Activated CD4-positive, alpha-beta memory T cell treated with anti-CD3 and anti-CD28 coated beads, Interleukin-2, amount 10 ng/mL, durations not matched to agents 7 days and 5 days (primary cell): ENCODE data around the gene ABI1. TPM values are rescaled to one million over a fixed set of nuclear protein-coding genes. Genes with fewer than 3 reads are reported as not detected.
"Not testable (repeated sequence)": the region's sequence is repeated elsewhere in the genome, so short reads cannot be mapped to it uniquely, and the experiment has no call there.

Experiments
- CTCF ChIA-PET: fragments of 350-600 bp; sonication (Branson Sonifier 250); formaldehyde crosslinking; loops from one replicate; lab custom pipeline; 2021; ENCODE audit warnings: antibody characterized with exemption, inconsistent platforms; lab: Charles Lee
- POLR2A ChIA-PET: fragments of 350-600 bp; sonication (Branson Sonifier 250); formaldehyde crosslinking; loops from one replicate; lab custom pipeline; 2021; ENCODE audit warnings: antibody characterized with exemption; lab: Charles Lee
- DNase-seq: peaks from one replicate; pipeline ENCODE4 v3.0.0-alpha.2; 2020
- H3K27ac Mint-ChIP-seq: one replicate; pipeline ENCODE4 v1.8.0; 2021; ENCODE audit warnings: mild to moderate bottlenecking, mixed read lengths
- H3K27me3 Mint-ChIP-seq: one replicate; pipeline ENCODE4 v1.8.0; 2021; ENCODE audit warnings: mixed read lengths
- H3K36me3 Mint-ChIP-seq: one replicate; pipeline ENCODE4 v1.8.0; 2021; ENCODE audit warnings: low read depth, mixed read lengths
- H3K4me1 Mint-ChIP-seq: one replicate; pipeline ENCODE4 v1.8.0; 2021; ENCODE audit warnings: mixed read lengths
- H3K4me3 Mint-ChIP-seq: one replicate; pipeline ENCODE4 v1.8.0; 2021; ENCODE audit warnings: mild to moderate bottlenecking, mixed read lengths
- H3K9me3 Mint-ChIP-seq: one replicate; pipeline ENCODE4 v1.8.0; 2021; ENCODE audit warnings: mixed read lengths
- total RNA-seq, 2 experiments: library from RNA; stranded (reverse); gene quantifications; one replicate each; pipeline ENCODE4 v1.2.3, GENCODE V29; 2021

The ABI1 gene
- total RNA-seq, 2 experiments from 2014 or later, result 76.9 to 78.4 TPM

GRCh38 chr10:26798298-26798697, 62.5 kb downstream of the ABI1 start:
- ChIA-PET POLR2A (interaction anchor here (1.1 kb wide), 1 partner anchor 91 kb away, joined by 3 read pairs; no protein-coding TSS in a partner anchor), CTCF (no interaction called here)
- no peak for DNase-seq
- no peak overlapping the region for H3K4me3 Mint-ChIP-seq
- H3K36me3 Mint-ChIP-seq, result peaks cover 37% of the 10 kb centered on the region
- H3K27me3 Mint-ChIP-seq, result no peaks in the 10 kb centered on the region
- no peak overlapping the region for H3K27ac Mint-ChIP-seq
- peaks cover 13% of the 10 kb centered on the region for H3K4me1 Mint-ChIP-seq
- peaks cover 6% of the 10 kb centered on the region for H3K9me3 Mint-ChIP-seq

- Mint-ChIP-seq H3K9me3 (peaks cover 6% of the 10 kb centered on the region), H3K27ac (no peak overlapping the region), H3K36me3 (peaks cover 37% of the 10 kb centered on the region), H3K4me3 (no peak overlapping the region), H3K4me1 (peaks cover 15% of the 10 kb centered on the region), H3K27me3 (no peaks in the 10 kb centered on the region)
- POLR2A ChIA-PET, result no interaction called here
- CTCF ChIA-PET, result no interaction called here
- DNase-seq, result no peak
Measured at GRCh38 chr10:26797340-26797739, 63.4 kb downstream of the ABI1 start.

GRCh38 chr10:26792758-26793495, 67.8 kb downstream of the ABI1 start:
- Mint-ChIP-seq H3K9me3 (peaks cover 6% of the 10 kb centered on the region), H3K36me3 (peaks cover 45% of the 10 kb centered on the region), H3K4me3 (no peak overlapping the region), H3K4me1 (peaks cover 21% of the 10 kb centered on the region), H3K27ac (no peak overlapping the region), H3K27me3 (no peaks in the 10 kb centered on the region)
- ChIA-PET POLR2A (no interaction called here), CTCF (interaction anchor here (1.0 kb wide), 1 partner anchor 44 kb away, joined by 3 read pairs; no protein-coding TSS in a partner anchor)
- DNase-seq, result no peak

- Mint-ChIP-seq H3K27me3 (no peaks in the 10 kb centered on the region), H3K4me3 (no peak overlapping the region), H3K36me3 (peaks cover 57% of the 10 kb centered on the region), H3K4me1 (peaks cover 25% of the 10 kb centered on the region), H3K9me3 (peaks cover 4% of the 10 kb centered on the region), H3K27ac (no peak overlapping the region)
- DNase-seq, result no peak
- POLR2A ChIA-PET, result no interaction called here
- CTCF ChIA-PET, result interaction anchor here (0.7 to 1.3 kb wide), 2 partner anchors 9 to 16 kb away, joined by 3 read pairs; no protein-coding TSS in a partner anchor
Measured at GRCh38 chr10:26790221-26790995, 70.3 kb downstream of the ABI1 start.

GRCh38 chr10:26789779-26790178, 71.0 kb downstream of the ABI1 start:
- peaks cover 25% of the 10 kb centered on the region for H3K4me1 Mint-ChIP-seq
- CTCF ChIA-PET, result interaction anchor here (0.7 kb wide), 1 partner anchor 10 kb away, joined by 3 read pairs; no protein-coding TSS in a partner anchor
- not testable (repeated sequence) for H3K27me3 Mint-ChIP-seq

GRCh38 chr10:26787362-26787761, 73.4 kb downstream of the ABI1 start:
- Mint-ChIP-seq H3K27me3 (no peaks in the 10 kb centered on the region), H3K36me3 (peaks cover 58% of the 10 kb centered on the region), H3K4me3 (no peak overlapping the region), H3K27ac (no peak overlapping the region), H3K9me3 (peaks cover 2% of the 10 kb centered on the region), H3K4me1 (peaks cover 23% of the 10 kb centered on the region)
- POLR2A ChIA-PET, result no interaction called here
- CTCF ChIA-PET, result no interaction called here
- no peak for DNase-seq

More at GRCh38 chr10:26789779-26790178, 71.0 kb downstream of the ABI1 start:
- H3K4me3 Mint-ChIP-seq, H3K9me3 Mint-ChIP-seq, DNase-seq, H3K27ac Mint-ChIP-seq, POLR2A ChIA-PET: not testable (repeated sequence)
- peaks cover 55% of the 10 kb centered on the region for H3K36me3 Mint-ChIP-seq

GRCh38 chr10:26781797-26782196, 79.0 kb downstream of the ABI1 start:
- Mint-ChIP-seq H3K27me3 (no peaks in the 10 kb centered on the region), H3K36me3 (peaks cover 27% of the 10 kb centered on the region), H3K27ac (no peak overlapping the region), H3K4me1 (peaks cover 48% of the 10 kb centered on the region), H3K9me3 (no peaks in the 10 kb centered on the region), H3K4me3 (no peak overlapping the region)
- ChIA-PET CTCF (interaction anchor here (1.7 kb wide), 1 partner anchor 55 kb away, joined by 5 read pairs; no protein-coding TSS in a partner anchor), POLR2A (no interaction called here)
- DNase-seq, result no peak

GRCh38 chr10:26780793-26781601, 79.8 kb downstream of the ABI1 start:
- Mint-ChIP-seq H3K4me3 (no peak overlapping the region), H3K4me1 (peaks cover 44% of the 10 kb centered on the region), H3K27me3 (no peaks in the 10 kb centered on the region), H3K9me3 (no peaks in the 10 kb centered on the region), H3K27ac (no peak overlapping the region), H3K36me3 (peaks cover 22% of the 10 kb centered on the region)
- ChIA-PET POLR2A (interaction anchor here (1.0 to 1.3 kb wide), 2 partner anchors 19 to 41 kb away, joined by 3 to 4 read pairs; no protein-coding TSS in a partner anchor), CTCF (interaction anchor here (1.7 kb wide), 1 partner anchor 55 kb away, joined by 5 read pairs; no protein-coding TSS in a partner anchor)
- DNase-seq, result no peak

- no peak for DNase-seq
- Mint-ChIP-seq H3K36me3 (peaks cover 17% of the 10 kb centered on the region), H3K9me3 (no peaks in the 10 kb centered on the region), H3K27me3 (no peaks in the 10 kb centered on the region), H3K27ac (no peak overlapping the region), H3K4me1 (peaks cover 46% of the 10 kb centered on the region), H3K4me3 (no peak overlapping the region)
- ChIA-PET CTCF (interaction anchor here (1.7 kb wide), 1 partner anchor 54 kb away, joined by 5 read pairs; no protein-coding TSS in a partner anchor), POLR2A (interaction anchor here (0.6 to 1.3 kb wide), 3 partner anchors 18 to 40 kb away, joined by 3 to 4 read pairs (median 3); no protein-coding TSS in a partner anchor)
Measured at GRCh38 chr10:26780106-26780792, 80.5 kb downstream of the ABI1 start.

GRCh38 chr10:26779176-26779860, 81.4 kb downstream of the ABI1 start:
- Mint-ChIP-seq H3K36me3 (peaks cover 17% of the 10 kb centered on the region), H3K27me3 (no peaks in the 10 kb centered on the region), H3K4me3 (no peak overlapping the region), H3K4me1 (peaks cover 47% of the 10 kb centered on the region), H3K27ac (no peak overlapping the region), H3K9me3 (no peaks in the 10 kb centered on the region)
- POLR2A ChIA-PET, result no interaction called here
- CTCF ChIA-PET, result no interaction called here
- no peak for DNase-seq

- CTCF ChIA-PET, result no interaction called here
- Mint-ChIP-seq H3K4me3 (no peak overlapping the region), H3K4me1 (peaks cover 51% of the 10 kb centered on the region), H3K36me3 (peaks cover 13% of the 10 kb centered on the region), H3K27me3 (no peaks in the 10 kb centered on the region), H3K9me3 (no peaks in the 10 kb centered on the region), H3K27ac (no peak overlapping the region)
- DNase-seq, result no peak
- POLR2A ChIA-PET, result no interaction called here
Measured at GRCh38 chr10:26777686-26778085, 83.1 kb downstream of the ABI1 start.
